Subcutaneous preadipocyte (primary cell): ENCODE results near the gene LCE1B. TPM values are rescaled to one million over a fixed set of nuclear protein-coding genes. Genes with fewer than 3 reads are reported as not detected.

Experiments
- total RNA-seq: library from RNA; depleted of rRNA; stranded (reverse); fragments of >200 nt; gene quantifications from 2 replicates; pipeline ENCODE4 v1.2.3, GENCODE V29; 2012

LCE1B gene
- total RNA-seq, result not detected in 2 replicates

GRCh38 chr1:152811671-152812070 lies at the start of gene LCE1B:
Gene LCE1B (plus strand): TSS chr1:152811971. CDS start chr1:152812447, 476 bp downstream.

GRCh38 chr1:152774875-152775274 lies 36.9 kb upstream of the LCE1B start, which contains the start of gene LCE1F:
Gene LCE1F (plus strand): TSS chr1:152775140. CDS start chr1:152776372, 1,232 bp downstream.

GRCh38 chr1:152786077-152786476 lies 25.7 kb upstream of the LCE1B start, which contains the start of gene LCE1E:
Gene LCE1E (plus strand): TSS chr1:152786257. CDS start chr1:152787300, 1,043 bp downstream.

GRCh38 chr1:152796421-152796820 lies 15.3 kb upstream of the LCE1B start, which contains the start of gene LCE1D:
Gene LCE1D (plus strand): TSS chr1:152796721. CDS start chr1:152797795, 1,074 bp downstream.

GRCh38 chr1:152806576-152806975 lies 5.2 kb upstream of the LCE1B start, which contains the start of gene LCE1C:
Gene LCE1C (minus strand): TSS chr1:152806651. CDS start chr1:152805478, 1,173 bp downstream.

GRCh38 chr1:152827173-152827572 lies 15.4 kb downstream of the LCE1B start, which contains the start of gene LCE1A:
Gene LCE1A (plus strand): TSS chr1:152827473. CDS start chr1:152827473, 0 bp downstream.

GRCh38 chr1:152842556-152842955 lies 30.8 kb downstream of the LCE1B start, which contains the start of gene LCE6A:
Gene LCE6A (plus strand): TSS chr1:152842856. CDS start chr1:152843521, 665 bp downstream.

GRCh38 chr1:152859696-152860095 lies 47.9 kb downstream of the LCE1B start, which contains the start of gene LCE7A:
Gene LCE7A (plus strand): TSS chr1:152859996. CDS start chr1:152860698, 702 bp downstream.

Other genes starting within 250 kb of the LCE1B start
- not detected in 2 replicates for gene LCE3E, start 245.2 kb upstream of the LCE1B start, total RNA-seq
- not detected in 2 replicates for gene LCE3D, start 231.5 kb upstream of the LCE1B start, total RNA-seq
- not detected in 2 replicates for gene LCE3C, start 211.7 kb upstream of the LCE1B start, total RNA-seq
- not detected in 2 replicates for gene LCE3B, start 198.2 kb upstream of the LCE1B start, total RNA-seq
- gene LCE3A, start 188.9 kb upstream of the LCE1B start, total RNA-seq, result not detected in 2 replicates
- not detected in 2 replicates for gene LCE2D, start 148.6 kb upstream of the LCE1B start, total RNA-seq
- not detected in 2 replicates for gene LCE2C, start 136.7 kb upstream of the LCE1B start, total RNA-seq
- not detected in 2 replicates for gene LCE2B, start 125.8 kb upstream of the LCE1B start, total RNA-seq
- gene LCE2A, start 113.6 kb upstream of the LCE1B start, total RNA-seq, result not detected in 2 replicates
- gene LCE4A, start 103.8 kb upstream of the LCE1B start, total RNA-seq, result not detected in 2 replicates
- gene KPRP, start 53.9 kb upstream of the LCE1B start, total RNA-seq, result not detected in 2 replicates
- not detected in 2 replicates for gene LCE1F, start 36.8 kb upstream of the LCE1B start, total RNA-seq
- 0.37 TPM in 1 of 2 replicates, not detected in the other for gene LCE1E, start 25.7 kb upstream of the LCE1B start, total RNA-seq
- gene LCE1D, start 15.2 kb upstream of the LCE1B start, total RNA-seq, result not detected in 2 replicates
- not detected in 2 replicates for gene LCE1C, start 5.3 kb upstream of the LCE1B start, total RNA-seq
- gene LCE1A, start 15.5 kb downstream of the LCE1B start, total RNA-seq, result not detected in 2 replicates
- gene LCE6A, start 30.9 kb downstream of the LCE1B start, total RNA-seq, result not detected in 2 replicates
- gene LCE7A, start 48.0 kb downstream of the LCE1B start, total RNA-seq, result not detected in 2 replicates
- gene SMCP, start 66.4 kb downstream of the LCE1B start, total RNA-seq, result 0.37 TPM in 1 of 2 replicates, not detected in the other
- gene IVL, start 96.6 kb downstream of the LCE1B start, total RNA-seq, result under 0.01 TPM in 1 of 2 replicates, not detected in the other
- not detected in 2 replicates for gene SPRR5, start 135.2 kb downstream of the LCE1B start, total RNA-seq
- not detected in 2 replicates for gene SPRR4, start 158.7 kb downstream of the LCE1B start, total RNA-seq
- gene SPRR1A, start 172.1 kb downstream of the LCE1B start, total RNA-seq, result not detected in 2 replicates
- gene SPRR3, start 189.8 kb downstream of the LCE1B start, total RNA-seq, result not detected in 2 replicates
- not detected in 2 replicates for gene SPRR1B, start 219.2 kb downstream of the LCE1B start, total RNA-seq
- not detected in 2 replicates for gene SPRR2D, start 229.1 kb downstream of the LCE1B start, total RNA-seq
- gene SPRR2A, start 245.5 kb downstream of the LCE1B start, total RNA-seq, result not detected in 2 replicates